NCI-H446 treated with DMSO at 0.1 percent for 48 hours (cell line): ENCODE data around the gene ZBTB20.

Source experiments
- DNase-seq: peaks from one replicate; lab custom pipeline; 2025; lab: John Stamatoyannopoulos, UW

Gene ZBTB20

GRCh38 chr3:115019900-115020299, 127.2 kb downstream of the ZBTB20 start:
- no peak for DNase-seq

GRCh38 chr3:115018694-115019093, 128.4 kb downstream of the ZBTB20 start:
- no peak for DNase-seq

- no peak for DNase-seq
These were observed 139.1 kb downstream of the ZBTB20 start for GRCh38 chr3:115007966-115008365.

- DNase-seq: no peak
These were observed 142.6 kb downstream of the ZBTB20 start for GRCh38 chr3:115004201-115005140.

- no peak for DNase-seq
These were observed 148.0 kb downstream of the ZBTB20 start for GRCh38 chr3:114998971-114999579.

- no peak for DNase-seq
These were observed 152.3 kb downstream of the ZBTB20 start for GRCh38 chr3:114994554-114995341.

GRCh38 chr3:114985776-114986175, 161.3 kb downstream of the ZBTB20 start:
- no peak for DNase-seq

- DNase-seq: no peak
These were observed 163.8 kb downstream of the ZBTB20 start for GRCh38 chr3:114983248-114983647.

GRCh38 chr3:114974387-114974786, 172.7 kb downstream of the ZBTB20 start:
- no peak for DNase-seq

- DNase-seq: no peak
These were observed 173.6 kb downstream of the ZBTB20 start for GRCh38 chr3:114973536-114973935.

GRCh38 chr3:114967168-114967567, 179.9 kb downstream of the ZBTB20 start:
- no peak for DNase-seq

GRCh38 chr3:114962189-114962588, 184.9 kb downstream of the ZBTB20 start:
- no peak for DNase-seq

- no peak for DNase-seq
These were observed 188.2 kb downstream of the ZBTB20 start for GRCh38 chr3:114958930-114959329.

- no peak for DNase-seq
These were observed 193.3 kb downstream of the ZBTB20 start for GRCh38 chr3:114953800-114954199.

GRCh38 chr3:114953215-114953799, 193.8 kb downstream of the ZBTB20 start:
- no peak for DNase-seq

GRCh38 chr3:114942773-114943172, 204.3 kb downstream of the ZBTB20 start:
- DNase-seq: no peak

- no peak for DNase-seq
These were observed 205.3 kb downstream of the ZBTB20 start for GRCh38 chr3:114941626-114942309.

- DNase-seq: peak; percentile 72
These were observed 207.2 kb downstream of the ZBTB20 start for GRCh38 chr3:114939920-114940319.

GRCh38 chr3:114933407-114933806, 213.7 kb downstream of the ZBTB20 start:
- no peak for DNase-seq

- DNase-seq: no peak
These were observed 216.9 kb downstream of the ZBTB20 start for GRCh38 chr3:114929971-114930732.
